ENCODE data around the gene ARHGAP44. TPM values are rescaled to one million over a fixed set of nuclear protein-coding genes. Genes with fewer than 3 reads are reported as not detected.

Gene ARHGAP44
- total RNA-seq, 1 donor from 2014 or later = 7.2 TPM

DNA sequence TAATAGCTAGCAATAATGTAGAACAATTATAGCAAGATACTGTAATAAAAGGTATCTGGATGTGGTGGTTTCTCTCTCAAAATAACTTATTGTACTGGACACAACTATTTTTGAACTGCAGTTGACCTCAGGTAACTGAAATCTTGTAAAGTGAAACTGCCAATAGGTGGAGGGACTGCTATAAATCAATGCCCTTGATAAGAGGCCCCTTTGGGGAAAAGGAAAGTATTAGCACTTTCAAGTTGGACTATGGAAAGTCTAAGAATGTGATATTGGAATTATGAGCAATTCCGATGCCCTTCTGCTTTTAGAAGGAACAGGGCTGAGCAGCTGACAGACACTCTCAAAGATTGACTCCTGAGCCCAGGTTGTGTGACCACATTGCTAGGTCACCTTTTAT is 44.5 kb upstream of the ARHGAP44 start:
- H3K36me3 Mint-ChIP-seq (ENCODE audit: unreplicated experiment) = peaks cover 18% of the 10 kb centered on the region
- no peak for DNase-seq (ENCODE audit: extremely low spot score, unreplicated experiment)
- H3K4me1 Mint-ChIP-seq (ENCODE audit: unreplicated experiment) = peaks cover 10% of the 10 kb centered on the region
- no peak for TF ChIP-seq CTCF (IDR thresholded peaks at IDR 0.05)
- no peaks in the 10 kb centered on the region for H3K27me3 Mint-ChIP-seq (ENCODE audit: unreplicated experiment)
- H3K4me3 Mint-ChIP-seq (ENCODE audit: unreplicated experiment) = no peak overlapping the region
- H3K27ac Mint-ChIP-seq (ENCODE audit: unreplicated experiment) = no peak overlapping the region
- H3K9me3 Mint-ChIP-seq (ENCODE audit: unreplicated experiment) = no peaks in the 10 kb centered on the region

DNA sequence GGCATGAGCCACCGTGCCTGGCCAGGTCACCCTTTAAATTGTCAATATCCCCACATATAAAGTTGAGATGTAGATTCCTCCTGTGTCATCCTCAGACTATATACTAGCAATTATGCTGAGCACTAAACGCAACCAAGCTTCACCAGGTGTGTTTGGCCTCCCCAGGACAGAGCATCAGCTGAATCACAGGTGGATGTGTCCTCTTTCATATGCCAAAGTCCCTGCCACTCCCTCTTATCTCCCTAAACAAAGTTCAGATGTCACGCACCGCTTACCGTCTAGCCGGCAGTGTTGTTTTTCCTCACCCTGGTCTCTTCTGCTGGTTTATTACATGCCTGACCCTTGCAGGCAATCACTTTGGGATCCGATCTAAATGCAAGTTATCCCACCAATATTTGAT is 43.8 kb upstream of the ARHGAP44 start:
- Mint-ChIP-seq H3K4me3 (ENCODE audit: unreplicated experiment) (no peak overlapping the region), H3K9me3 (ENCODE audit: unreplicated experiment) (no peaks in the 10 kb centered on the region), H3K36me3 (ENCODE audit: unreplicated experiment) (peaks cover 14% of the 10 kb centered on the region), H3K27me3 (ENCODE audit: unreplicated experiment) (no peaks in the 10 kb centered on the region), H3K4me1 (ENCODE audit: unreplicated experiment) (peaks cover 10% of the 10 kb centered on the region), H3K27ac (ENCODE audit: unreplicated experiment) (no peak overlapping the region)
- DNase-seq (ENCODE audit: extremely low spot score, unreplicated experiment) = no peak
- no peak for TF ChIP-seq CTCF (IDR thresholded peaks at IDR 0.05)

- no peak overlapping the region for H3K27ac Mint-ChIP-seq (ENCODE audit: unreplicated experiment)
- H3K4me1 Mint-ChIP-seq (ENCODE audit: unreplicated experiment) = peaks cover 10% of the 10 kb centered on the region
- no peaks in the 10 kb centered on the region for H3K9me3 Mint-ChIP-seq (ENCODE audit: unreplicated experiment)
- DNase-seq (ENCODE audit: extremely low spot score, unreplicated experiment) = no peak
- H3K36me3 Mint-ChIP-seq (ENCODE audit: unreplicated experiment) = peaks cover 38% of the 10 kb centered on the region
- no peak overlapping the region for H3K4me3 Mint-ChIP-seq (ENCODE audit: unreplicated experiment)
- no peak for TF ChIP-seq CTCF (IDR thresholded peaks at IDR 0.05)
- H3K27me3 Mint-ChIP-seq (ENCODE audit: unreplicated experiment) = no peaks in the 10 kb centered on the region
Observed at GRCh38 chr17:12756786-12757185, 32.5 kb upstream of the ARHGAP44 start.

DNA sequence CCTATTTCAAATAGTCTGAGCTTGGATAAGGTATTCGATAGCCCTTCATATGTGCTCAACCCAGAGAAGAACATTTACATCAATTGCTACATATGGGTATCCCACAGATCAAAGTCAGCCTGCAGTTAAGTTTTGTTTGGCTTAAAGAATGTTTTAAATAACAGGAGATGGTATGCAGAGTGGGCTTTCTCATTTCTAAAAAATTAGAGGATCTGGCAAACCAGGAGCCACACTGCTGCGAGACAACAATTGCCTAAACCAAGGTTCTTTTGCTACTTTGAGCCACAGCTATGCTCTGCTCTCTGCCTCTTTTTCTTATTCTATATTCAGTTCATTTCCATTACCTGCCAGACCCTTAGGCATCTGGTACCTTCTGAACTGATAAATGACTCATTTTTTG is 30.2 kb upstream of the ARHGAP44 start:
- H3K27ac Mint-ChIP-seq (ENCODE audit: unreplicated experiment) = no peak overlapping the region
- DNase-seq (ENCODE audit: extremely low spot score, unreplicated experiment) = no peak
- H3K4me1 Mint-ChIP-seq (ENCODE audit: unreplicated experiment) = peaks cover 10% of the 10 kb centered on the region
- peaks cover 37% of the 10 kb centered on the region for H3K36me3 Mint-ChIP-seq (ENCODE audit: unreplicated experiment)
- no peak for TF ChIP-seq CTCF (IDR thresholded peaks at IDR 0.05)
- no peak overlapping the region for H3K4me3 Mint-ChIP-seq (ENCODE audit: unreplicated experiment)
- no peaks in the 10 kb centered on the region for H3K27me3 Mint-ChIP-seq (ENCODE audit: unreplicated experiment)
- H3K9me3 Mint-ChIP-seq (ENCODE audit: unreplicated experiment) = no peaks in the 10 kb centered on the region

DNA sequence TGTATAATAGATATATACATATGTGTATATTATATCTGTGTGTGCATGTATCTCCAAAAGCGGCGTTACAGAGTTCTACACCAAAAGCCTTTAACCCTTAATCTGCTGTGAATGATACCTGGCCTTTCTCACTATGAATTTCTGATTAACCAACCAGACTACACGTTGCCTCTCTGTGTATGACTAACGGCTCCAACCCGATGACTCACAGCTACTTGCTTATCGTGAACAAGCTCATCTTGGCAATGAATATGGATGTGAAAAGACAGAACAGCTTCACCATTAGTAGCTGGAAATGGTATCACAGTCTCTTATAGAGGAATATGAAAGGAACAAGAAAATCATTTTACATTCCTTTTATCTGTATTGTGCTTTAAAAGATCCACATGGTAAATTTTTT is 23.8 kb upstream of the ARHGAP44 start:
- no peak for DNase-seq (ENCODE audit: extremely low spot score, unreplicated experiment)
- no peaks in the 10 kb centered on the region for H3K4me1 Mint-ChIP-seq (ENCODE audit: unreplicated experiment)
- no peak overlapping the region for H3K27ac Mint-ChIP-seq (ENCODE audit: unreplicated experiment)
- peaks cover 29% of the 10 kb centered on the region for H3K36me3 Mint-ChIP-seq (ENCODE audit: unreplicated experiment)
- H3K27me3 Mint-ChIP-seq (ENCODE audit: unreplicated experiment) = no peaks in the 10 kb centered on the region
- H3K9me3 Mint-ChIP-seq (ENCODE audit: unreplicated experiment) = no peaks in the 10 kb centered on the region
- no peak for TF ChIP-seq CTCF (IDR thresholded peaks at IDR 0.05)
- H3K4me3 Mint-ChIP-seq (ENCODE audit: unreplicated experiment) = no peak overlapping the region
